Fibroblast of lung (primary cell): Measurements from ENCODE around the gene AIPL1.

ENCODE experiments used
- EZH2 ChIP-seq: IDR thresholded peaks from 2 replicates; pipeline ENCODE4 v1.5.1; 2012; ENCODE audit warnings: low read length, control low read depth, mild to moderate bottlenecking; ENCODE audit errors: missing control alignments
- TF ChIP-seq, protein P1 (sequence below), 2 donors: IDR thresholded peaks in 1 of 2; conservative IDR thresholded peaks in 1 of 2; 1 replicate in 1 of 2; 2 replicates in 1 of 2; pipeline ENCODE4 v1.5.1; 2011 to 2012; ENCODE audit warnings: low read length in 2 of 2, control low read depth in 1 of 2, inconsistent platforms in 1 of 2, low read depth in 1 of 2, mild to moderate bottlenecking in 1 of 2

DNA sequence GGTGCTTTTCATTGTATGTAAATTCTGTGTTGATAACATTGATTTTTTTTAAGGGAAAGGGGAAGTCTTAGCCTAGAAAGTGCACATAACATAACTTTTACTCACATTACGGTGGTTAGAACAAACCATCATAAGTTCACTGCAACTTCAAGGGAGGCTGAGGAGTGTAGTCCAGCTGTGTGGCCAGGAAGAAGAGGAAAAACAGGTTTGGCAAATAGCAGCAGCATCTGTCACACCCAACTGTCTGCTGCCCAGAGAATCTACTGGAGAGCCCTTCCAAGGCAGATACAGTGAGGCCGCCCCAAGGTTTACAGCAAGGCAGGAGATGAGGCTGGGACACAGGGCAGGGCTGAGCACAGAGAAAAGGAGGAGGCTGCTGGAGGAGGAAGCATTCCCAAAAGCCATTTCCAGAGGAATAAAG lies 60.6 kb downstream of the AIPL1 start:
- TF ChIP-seq, protein P1, sequence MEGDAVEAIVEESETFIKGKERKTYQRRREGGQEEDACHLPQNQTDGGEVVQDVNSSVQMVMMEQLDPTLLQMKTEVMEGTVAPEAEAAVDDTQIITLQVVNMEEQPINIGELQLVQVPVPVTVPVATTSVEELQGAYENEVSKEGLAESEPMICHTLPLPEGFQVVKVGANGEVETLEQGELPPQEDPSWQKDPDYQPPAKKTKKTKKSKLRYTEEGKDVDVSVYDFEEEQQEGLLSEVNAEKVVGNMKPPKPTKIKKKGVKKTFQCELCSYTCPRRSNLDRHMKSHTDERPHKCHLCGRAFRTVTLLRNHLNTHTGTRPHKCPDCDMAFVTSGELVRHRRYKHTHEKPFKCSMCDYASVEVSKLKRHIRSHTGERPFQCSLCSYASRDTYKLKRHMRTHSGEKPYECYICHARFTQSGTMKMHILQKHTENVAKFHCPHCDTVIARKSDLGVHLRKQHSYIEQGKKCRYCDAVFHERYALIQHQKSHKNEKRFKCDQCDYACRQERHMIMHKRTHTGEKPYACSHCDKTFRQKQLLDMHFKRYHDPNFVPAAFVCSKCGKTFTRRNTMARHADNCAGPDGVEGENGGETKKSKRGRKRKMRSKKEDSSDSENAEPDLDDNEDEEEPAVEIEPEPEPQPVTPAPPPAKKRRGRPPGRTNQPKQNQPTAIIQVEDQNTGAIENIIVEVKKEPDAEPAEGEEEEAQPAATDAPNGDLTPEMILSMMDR (conservative IDR thresholded peaks at IDR 0.05 in 1 of 2, IDR thresholded peaks at IDR 0.05 in 1 of 2; ENCODE audit: low read depth in 1 of 2, low read length in 2 of 2), result no peak
- no peak for TF ChIP-seq EZH2
